ENCODE measurements around the gene RPL13. TPM values are rescaled to one million over a fixed set of nuclear protein-coding genes. Genes with fewer than 3 reads are reported as not detected.

The RPL13 gene
- total RNA-seq, 1 donor from 2014 or later, result 1,914 TPM

GRCh38 chr16:89556750-89557689 lies 3.5 kb upstream of the RPL13 start:
- H4K20me1 ChIP-seq (ENCODE audit: low read depth), result peaks cover 15% of the 10 kb centered on the region
- no peak for TF ChIP-seq EZH2phosphoT487 (IDR thresholded peaks at IDR 0.05)
- TF ChIP-seq CTCF (IDR thresholded peaks at IDR 0.05), result peak; percentile 77
- no peak for TF ChIP-seq EZH2 (IDR thresholded peaks at IDR 0.05)
- peaks cover 3% of the 10 kb centered on the region for H3K36me3 ChIP-seq
- no peaks in the 10 kb centered on the region for H3K27me3 ChIP-seq
- Mint-ChIP-seq H3K4me1 (peaks cover 18% of the 10 kb centered on the region), H3K9me3 (no peaks in the 10 kb centered on the region), H3K4me3 (peak overlapping the region; percentile 67), H3K27ac (peak overlapping the region; percentile 12), H3K27me3 (ENCODE audit: insufficient read depth, low read depth) (peaks cover 8% of the 10 kb centered on the region), H3K36me3 (peaks cover 19% of the 10 kb centered on the region)
- H3K9me3 ChIP-seq (ENCODE audit: low read depth), result no peaks in the 10 kb centered on the region
- no peak overlapping the region for H2AFZ ChIP-seq (replicated peaks)
- peaks cover 36% of the 10 kb centered on the region for H3F3A ChIP-seq (ENCODE audit: low read depth)
- peak overlapping the region; percentile 51 for H3K27ac ChIP-seq
- peak; percentile 92 for DNase-seq (ENCODE audit: low spot score)
- H3K4me3 ChIP-seq, result no peak overlapping the region
- no peak overlapping the region for H3K9ac ChIP-seq
- H3K4me1 ChIP-seq, result peaks cover 5% of the 10 kb centered on the region
- no peak overlapping the region for H3K4me2 ChIP-seq
- peaks cover 22% of the 10 kb centered on the region for H3K79me2 ChIP-seq (ENCODE audit: low read depth)

- Histone ChIP-seq H4K20me1 (ENCODE audit: low read depth) (peaks cover 24% of the 10 kb centered on the region), H3K4me2 (no peak overlapping the region), H3K4me3 (no peak overlapping the region), H2AFZ (replicated peaks) (no peak overlapping the region), H3F3A (ENCODE audit: low read depth) (peaks cover 45% of the 10 kb centered on the region), H3K27ac (no peak overlapping the region), H3K36me3 (peaks cover 3% of the 10 kb centered on the region), H3K4me1 (peaks cover 12% of the 10 kb centered on the region), H3K79me2 (ENCODE audit: low read depth) (peaks cover 31% of the 10 kb centered on the region), H3K9ac (no peak overlapping the region), H3K27me3 (no peaks in the 10 kb centered on the region), H3K9me3 (ENCODE audit: low read depth) (no peaks in the 10 kb centered on the region)
- TF ChIP-seq CTCF (IDR thresholded peaks at IDR 0.05) (no peak), EZH2phosphoT487 (IDR thresholded peaks at IDR 0.05) (no peak), EZH2 (IDR thresholded peaks at IDR 0.05) (no peak)
- Mint-ChIP-seq H3K4me3 (peak overlapping the region; percentile 67), H3K27me3 (ENCODE audit: insufficient read depth, low read depth) (peaks cover 8% of the 10 kb centered on the region), H3K9me3 (no peaks in the 10 kb centered on the region), H3K36me3 (peaks cover 20% of the 10 kb centered on the region), H3K4me1 (peaks cover 25% of the 10 kb centered on the region), H3K27ac (no peak overlapping the region)
- DNase-seq (ENCODE audit: low spot score), result no peak
Observed at GRCh38 chr16:89557690-89558490, 2.6 kb upstream of the RPL13 start.

- H3F3A ChIP-seq (ENCODE audit: low read depth), result peaks cover 79% of the 10 kb centered on the region
- peak; percentile 67 for DNase-seq (ENCODE audit: low spot score)
- Mint-ChIP-seq H3K4me3 (peak overlapping the region; percentile 95), H3K4me1 (peaks cover 46% of the 10 kb centered on the region), H3K9me3 (no peaks in the 10 kb centered on the region), H3K27me3 (ENCODE audit: insufficient read depth, low read depth) (peaks cover 10% of the 10 kb centered on the region), H3K27ac (peak overlapping the region; percentile 74), H3K36me3 (peaks cover 20% of the 10 kb centered on the region)
- peaks cover 35% of the 10 kb centered on the region for H3K79me2 ChIP-seq (ENCODE audit: low read depth)
- peaks cover 3% of the 10 kb centered on the region for H3K36me3 ChIP-seq
- H3K4me1 ChIP-seq, result peaks cover 39% of the 10 kb centered on the region
- TF ChIP-seq EZH2phosphoT487 (IDR thresholded peaks at IDR 0.05), result no peak
- TF ChIP-seq EZH2 (IDR thresholded peaks at IDR 0.05), result no peak
- TF ChIP-seq CTCF (IDR thresholded peaks at IDR 0.05), result no peak
- no peaks in the 10 kb centered on the region for H3K27me3 ChIP-seq
- H2AFZ ChIP-seq (replicated peaks), result no peak overlapping the region
- peak overlapping the region; percentile 97 for H3K9ac ChIP-seq
- peak overlapping the region; percentile 90 for H3K27ac ChIP-seq
- peaks cover 58% of the 10 kb centered on the region for H4K20me1 ChIP-seq (ENCODE audit: low read depth)
- H3K4me2 ChIP-seq, result peak overlapping the region; percentile 99
- no peaks in the 10 kb centered on the region for H3K9me3 ChIP-seq (ENCODE audit: low read depth)
- H3K4me3 ChIP-seq, result peak overlapping the region; percentile 76
Observed at GRCh38 chr16:89561142-89561883, 831 bp downstream of the RPL13 start.

Data from neural progenitor cell (in vitro differentiated cells).